ENCODE measurements around the gene CALB2.

GRCh38 chr16:71358464-71358998 lies at the start of gene CALB2:
- TF ChIP-seq POLR2A (IDR thresholded peaks at IDR 0.05; ENCODE audit: low read depth, low read length) (no peak), TAF1 (IDR thresholded peaks at IDR 0.05; ENCODE audit: borderline replicate concordance, low read depth, low read length) (no peak), POLR2AphosphoS5 (IDR thresholded peaks at IDR 0.05; ENCODE audit: low read depth, low read length) (no peak)

Measured in GM12892 (cell line).